Progenitor cell of endocrine pancreas (in vitro differentiated cells): ENCODE measurements around the gene PER2. TPM values are rescaled to one million over a fixed set of nuclear protein-coding genes. Genes with fewer than 3 reads are reported as not detected.

Experiments
- DNase-seq: peaks from one replicate; pipeline ENCODE4 v3.0.0; 2021; ENCODE audit warnings: low spot score; ENCODE audit not compliant: unreplicated experiment
- H3K27ac Mint-ChIP-seq: 2 replicates; pipeline ENCODE4 v1.8.0; 2021; ENCODE audit warnings: mild to moderate bottlenecking, moderate library complexity, mixed read lengths
- H3K27me3 Mint-ChIP-seq: 2 replicates; pipeline ENCODE4 v1.8.0; 2021; ENCODE audit warnings: mixed read lengths
- H3K36me3 Mint-ChIP-seq: 2 replicates; pipeline ENCODE4 v1.8.0; 2022; ENCODE audit warnings: mixed read lengths; ENCODE audit not compliant: insufficient read depth
- H3K4me1 Mint-ChIP-seq: 2 replicates; pipeline ENCODE4 v1.8.0; 2021; ENCODE audit warnings: low read depth, mixed read lengths
- H3K4me3 Mint-ChIP-seq: 2 replicates; pipeline ENCODE4 v1.8.0; 2021; ENCODE audit warnings: low read depth, mild to moderate bottlenecking, moderate library complexity, mixed read lengths
- H3K9me3 Mint-ChIP-seq: 2 replicates; pipeline ENCODE4 v1.8.0; 2021; ENCODE audit warnings: low read depth, mixed read lengths
- CTCF ChIP-seq: fragments of 200-600 bp; sonication (generic); IDR thresholded peaks from one replicate; pipeline ENCODE4 v1.5.0; 2021; ENCODE audit warnings: antibody characterized with exemption, mild to moderate bottlenecking; ENCODE audit not compliant: unreplicated experiment
- total RNA-seq: library from RNA; stranded (reverse); gene quantifications from 2 replicates; pipeline ENCODE4 v1.2.1, GENCODE V29; 2021

Gene PER2
- total RNA-seq, 1 donor from 2014 or later: 20.2 TPM

- H3K4me3 Mint-ChIP-seq: no peak overlapping the region
- H3K36me3 Mint-ChIP-seq: no peaks in the 10 kb centered on the region
- H3K27ac Mint-ChIP-seq: no peak overlapping the region
- peaks cover under 1% of the 10 kb centered on the region for H3K27me3 Mint-ChIP-seq
- no peaks in the 10 kb centered on the region for H3K9me3 Mint-ChIP-seq
- peaks cover 12% of the 10 kb centered on the region for H3K4me1 Mint-ChIP-seq
- TF ChIP-seq CTCF: no peak
- no peak for DNase-seq
These were observed 13.7 kb upstream of the PER2 start for GRCh38 chr2:238302087-238302486.

GRCh38 chr2:238299803-238300202 is 11.4 kb upstream of the PER2 start:
- no peaks in the 10 kb centered on the region for H3K36me3 Mint-ChIP-seq
- no peak for DNase-seq
- H3K9me3 Mint-ChIP-seq: no peaks in the 10 kb centered on the region
- peaks cover 16% of the 10 kb centered on the region for H3K4me1 Mint-ChIP-seq
- H3K27ac Mint-ChIP-seq: no peak overlapping the region
- peaks cover 6% of the 10 kb centered on the region for H3K27me3 Mint-ChIP-seq
- no peak for TF ChIP-seq CTCF
- H3K4me3 Mint-ChIP-seq: no peak overlapping the region

GRCh38 chr2:238296638-238297457 is 8.4 kb upstream of the PER2 start:
- Mint-ChIP-seq H3K9me3 (no peaks in the 10 kb centered on the region), H3K4me1 (peaks cover 21% of the 10 kb centered on the region), H3K36me3 (no peaks in the 10 kb centered on the region), H3K27me3 (peaks cover 6% of the 10 kb centered on the region), H3K27ac (no peak overlapping the region), H3K4me3 (no peak overlapping the region)
- DNase-seq: no peak
- no peak for TF ChIP-seq CTCF

GRCh38 chr2:238295144-238296112 is 7.0 kb upstream of the PER2 start:
- DNase-seq: no peak
- Mint-ChIP-seq H3K4me1 (peaks cover 23% of the 10 kb centered on the region), H3K4me3 (no peak overlapping the region), H3K9me3 (no peaks in the 10 kb centered on the region), H3K27ac (no peak overlapping the region), H3K36me3 (no peaks in the 10 kb centered on the region), H3K27me3 (peaks cover 6% of the 10 kb centered on the region)
- no peak for TF ChIP-seq CTCF

- H3K36me3 Mint-ChIP-seq: no peaks in the 10 kb centered on the region
- H3K27me3 Mint-ChIP-seq: peaks cover 6% of the 10 kb centered on the region
- H3K4me3 Mint-ChIP-seq: no peak overlapping the region
- H3K4me1 Mint-ChIP-seq: peaks cover 23% of the 10 kb centered on the region
- no peak overlapping the region for H3K27ac Mint-ChIP-seq
- no peak for DNase-seq
- no peaks in the 10 kb centered on the region for H3K9me3 Mint-ChIP-seq
- TF ChIP-seq CTCF: no peak
These were observed 6.2 kb upstream of the PER2 start for GRCh38 chr2:238294393-238295143.
